GM23248 (cell line): ENCODE data around the gene ITGB1BP1. TPM values are rescaled to one million over a fixed set of nuclear protein-coding genes. Genes with fewer than 3 reads are reported as not detected.
A peak's percentile ranks its signal among the peaks of the same experiment; 100 is the strongest.

Experiments
- DNase-seq: peaks from one replicate; pipeline ENCODE4 v3.0.0-alpha.2; 2015
- H2AFZ ChIP-seq: fragments of 200-600 bp; sonication (generic); 2 replicates; pipeline ENCODE4 v1.6.1; 2016; ENCODE audit warnings: antibody characterized with exemption
- H3F3A ChIP-seq: fragments of 200-600 bp; sonication (generic); 2 replicates; pipeline ENCODE4 v1.6.1; 2016; ENCODE audit warnings: mild to moderate bottlenecking, antibody characterized with exemption, mixed run types; ENCODE audit not compliant: insufficient read depth
- H3K27ac ChIP-seq: fragments of 200-600 bp; sonication (generic); 2 replicates; pipeline ENCODE4 v1.5.1; 2016; ENCODE audit warnings: mild to moderate bottlenecking
- H3K27me3 ChIP-seq: fragments of 200-600 bp; sonication (generic); replicated peaks from 2 replicates; pipeline ENCODE4 v1.6.1; 2016; ENCODE audit warnings: mild to moderate bottlenecking; ENCODE audit not compliant: insufficient read depth
- H3K36me3 ChIP-seq: fragments of 200-600 bp; sonication (generic); 2 replicates; pipeline ENCODE4 v1.6.1; 2016; ENCODE audit warnings: low read depth, mild to moderate bottlenecking
- H3K4me1 ChIP-seq: fragments of 200-600 bp; sonication (generic); 2 replicates; pipeline ENCODE4 v1.6.1; 2016; ENCODE audit warnings: mild to moderate bottlenecking; ENCODE audit not compliant: insufficient read depth
- H3K4me2 ChIP-seq: fragments of 200-600 bp; sonication (generic); one replicate; pipeline ENCODE4 v1.6.1; 2016; ENCODE audit warnings: mild to moderate bottlenecking; ENCODE audit not compliant: unreplicated experiment
- H3K4me3 ChIP-seq: fragments of 200-600 bp; sonication (generic); 2 replicates; pipeline ENCODE4 v1.5.1; 2016; ENCODE audit warnings: mild to moderate bottlenecking
- H3K79me2 ChIP-seq: fragments of 200-600 bp; sonication (generic); 2 replicates; pipeline ENCODE4 v1.6.1; 2016; ENCODE audit warnings: mild to moderate bottlenecking; ENCODE audit not compliant: insufficient read depth
- H3K9ac ChIP-seq: fragments of 200-600 bp; sonication (generic); 2 replicates; pipeline ENCODE4 v1.6.1; 2016; ENCODE audit warnings: mild to moderate bottlenecking
- H3K9me2 ChIP-seq: fragments of 200-600 bp; sonication (generic); 2 replicates; pipeline ENCODE4 v1.6.1; 2016; ENCODE audit warnings: mixed run types, mild to moderate bottlenecking, moderate library complexity; ENCODE audit not compliant: insufficient read depth
- H3K9me3 ChIP-seq: fragments of 200-600 bp; sonication (generic); one replicate; pipeline ENCODE4 v1.6.1; 2017; ENCODE audit warnings: low read depth
- H4K20me1 ChIP-seq: fragments of 200-600 bp; sonication (generic); 2 replicates; pipeline ENCODE4 v1.6.0; 2016; ENCODE audit not compliant: insufficient read depth
- EZH2 ChIP-seq: fragments of 200-600 bp; sonication (generic); IDR thresholded peaks from 2 replicates; pipeline ENCODE4 v1.6.1; 2018; ENCODE audit warnings: antibody characterized with exemption, mild to moderate bottlenecking; ENCODE audit not compliant: insufficient read depth, poor library complexity, severe bottlenecking
- EZH2phosphoT487 ChIP-seq: fragments of 200-600 bp; sonication (generic); IDR thresholded peaks from 2 replicates; pipeline ENCODE4 v1.6.1; 2018; ENCODE audit warnings: antibody characterized with exemption, moderate library complexity, mild to moderate bottlenecking, low read depth; ENCODE audit not compliant: insufficient read depth
- WGBS, 2 experiments: methylation state at CpG; one replicate each; pipeline ENCODE4 v1.1.6; 2015 to 2017; ENCODE audit warnings: low lambda C conversion rate in 2 of 2, low coverage in 1 of 2; ENCODE audit errors: missing lambda C conversion rate in 2 of 2; 5-methylcytosine and 5-hydroxymethylcytosine counted together
- in situ Hi-C: fragments of 300-500 bp; cut with MboI; formaldehyde crosslinking; loops from 2 replicates; pipeline ENCODE4 v1.15.0; 2020
- polyA plus RNA-seq: library from polyadenylated mRNA; unstranded; fragments of >200 nt; fragmentation: Nextera tagmentation; extraction: Ambion mirVana; gene quantifications from 2 replicates; pipeline ENCODE4 v1.2.1, GENCODE V29; 2016
- total RNA-seq: library from RNA; depleted of rRNA; stranded (reverse); fragments of >200 nt; shearing (Covaris generic); gene quantifications from 2 replicates; pipeline ENCODE4 v1.2.3, GENCODE V29; 2014

Gene ITGB1BP1
- total and polyA plus RNA-seq, 2 experiments from 2014 or later = 39.0 to 289 TPM

DNA sequence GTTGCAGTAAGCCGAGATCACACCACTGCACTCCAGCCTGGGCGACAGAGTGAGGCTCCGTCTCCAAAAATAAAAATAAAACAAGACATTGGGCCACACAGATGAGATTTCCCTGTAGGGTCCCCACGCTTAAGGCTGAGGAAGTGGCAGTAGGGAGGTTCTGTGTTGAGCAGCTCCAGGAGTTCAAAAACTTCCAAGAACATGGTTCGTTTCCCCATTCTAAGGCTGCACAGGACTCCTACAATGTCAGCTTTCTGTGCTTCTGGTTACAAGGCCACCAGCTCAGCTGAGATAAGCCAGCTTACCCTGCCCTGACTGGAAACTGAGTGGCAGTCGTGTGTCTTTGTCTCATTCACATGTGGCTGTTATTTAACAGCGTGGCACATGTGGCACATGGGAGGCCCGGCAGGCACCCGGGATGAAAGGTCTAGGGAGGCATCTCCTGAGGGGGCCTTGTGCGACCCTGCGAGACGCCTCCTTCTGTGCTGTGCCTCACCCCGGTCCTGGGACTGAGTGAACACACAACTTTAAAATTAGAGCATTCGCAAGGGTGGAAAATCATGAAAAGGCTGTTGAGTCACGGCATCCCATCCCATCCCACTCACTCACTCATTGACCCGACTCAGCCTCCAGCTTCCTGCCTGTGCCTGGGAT lies 7.7 kb downstream of the ITGB1BP1 start:
- Histone ChIP-seq H2AFZ (no peak overlapping the region), H3K4me1 (peaks cover 9% of the 10 kb centered on the region; the same call in 1 of the 2 replicates), H3K27me3 (no peaks in the 10 kb centered on the region), H3F3A (0 out of 2 replicates have a peak, but pooled peaks cover 6% of the 10 kb centered on the region), H3K9ac (no peak overlapping the region), H3K36me3 (peaks cover 26% of the 10 kb centered on the region), H3K4me3 (no peak overlapping the region), H4K20me1 (no peaks in the 10 kb centered on the region), H3K79me2 (peaks cover 95% of the 10 kb centered on the region), H3K4me2 (no peak overlapping the region), H3K9me2 (no peaks in the 10 kb centered on the region), H3K27ac (peak overlapping the region; percentile 55), H3K9me3 (no peaks in the 10 kb centered on the region)
- 62 to 69% methylated on average over 16 of the region's 16 CpGs for WGBS, 2 experiments
- peak; percentile 58 for DNase-seq
- in situ Hi-C loops = no loop called here
- TF ChIP-seq EZH2phosphoT487 (no peak), EZH2 (no peak)

DNA sequence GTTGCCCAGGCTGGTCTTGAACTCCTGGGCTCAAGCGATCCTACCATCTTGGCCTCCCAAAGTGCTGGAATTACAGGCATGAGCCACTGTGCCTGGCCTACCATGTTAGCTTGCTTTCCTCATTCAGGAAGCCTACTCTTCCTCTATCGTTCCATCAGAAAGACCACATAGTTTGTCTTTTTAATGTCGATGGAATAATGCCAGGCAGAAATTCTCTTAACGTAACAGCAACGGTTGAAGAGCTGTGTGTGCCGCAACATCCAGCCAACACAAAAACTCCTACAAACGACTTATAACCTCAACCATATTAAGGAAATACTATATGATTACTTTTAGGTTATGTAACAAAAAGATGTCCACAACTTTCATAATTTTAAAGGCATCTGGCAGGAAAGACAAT lies 10.5 kb downstream of the ITGB1BP1 start:
- Histone ChIP-seq H2AFZ (no peak overlapping the region), H3K4me3 (no peak overlapping the region), H3K9ac (no peak overlapping the region), H3K79me2 (peaks cover 75% of the 10 kb centered on the region), H3K9me2 (no peaks in the 10 kb centered on the region), H4K20me1 (no peaks in the 10 kb centered on the region), H3K36me3 (peaks cover 38% of the 10 kb centered on the region), H3F3A (peaks cover 30% of the 10 kb centered on the region; the same call in 1 of the 2 replicates), H3K27ac (no peak overlapping the region), H3K9me3 (no peaks in the 10 kb centered on the region), H3K4me2 (no peak overlapping the region), H3K4me1 (peaks cover 9% of the 10 kb centered on the region; the same call in 1 of the 2 replicates), H3K27me3 (no peaks in the 10 kb centered on the region)
- DNase-seq = no peak
- WGBS, 2 experiments = 87% methylated on average over 7 of the region's 7 CpGs
- in situ Hi-C loops = no loop called here
- TF ChIP-seq EZH2phosphoT487 (no peak), EZH2 (no peak)

DNA sequence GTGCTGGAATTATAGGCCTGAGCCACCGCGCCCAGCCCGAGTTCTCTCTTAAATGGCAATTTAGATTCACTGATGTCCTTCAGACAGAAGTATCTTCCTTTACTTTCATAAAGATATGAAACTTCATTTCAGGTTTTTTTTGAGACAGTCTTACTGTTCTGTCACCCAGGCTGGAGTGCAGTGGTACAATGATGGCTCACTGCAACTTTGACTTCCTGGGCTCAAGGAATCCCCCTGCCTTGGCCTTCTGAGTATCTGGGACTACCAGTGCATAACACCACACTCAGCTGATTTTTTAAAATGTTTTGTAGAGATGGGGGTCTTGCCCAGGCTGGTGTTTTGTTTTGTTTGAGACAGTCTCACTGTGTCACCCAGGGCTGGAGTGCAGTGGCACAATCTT lies 13.2 kb downstream of the ITGB1BP1 start:
- Histone ChIP-seq H3K9me2 (no peaks in the 10 kb centered on the region), H4K20me1 (no peaks in the 10 kb centered on the region), H3K4me1 (no peaks in the 10 kb centered on the region), H3K27ac (no peak overlapping the region), H3K79me2 (peaks cover 60% of the 10 kb centered on the region), H3F3A (peaks cover 42% of the 10 kb centered on the region), H2AFZ (no peak overlapping the region), H3K36me3 (peaks cover 53% of the 10 kb centered on the region), H3K4me3 (no peak overlapping the region), H3K4me2 (no peak overlapping the region), H3K9me3 (no peaks in the 10 kb centered on the region), H3K9ac (no peak overlapping the region), H3K27me3 (no peaks in the 10 kb centered on the region)
- in situ Hi-C loops = no loop called here
- no peak for TF ChIP-seq EZH2phosphoT487
- no peak for TF ChIP-seq EZH2
- DNase-seq = no peak
- 98% methylated on average over 3 of the region's 3 CpGs for WGBS, 2 experiments

DNA sequence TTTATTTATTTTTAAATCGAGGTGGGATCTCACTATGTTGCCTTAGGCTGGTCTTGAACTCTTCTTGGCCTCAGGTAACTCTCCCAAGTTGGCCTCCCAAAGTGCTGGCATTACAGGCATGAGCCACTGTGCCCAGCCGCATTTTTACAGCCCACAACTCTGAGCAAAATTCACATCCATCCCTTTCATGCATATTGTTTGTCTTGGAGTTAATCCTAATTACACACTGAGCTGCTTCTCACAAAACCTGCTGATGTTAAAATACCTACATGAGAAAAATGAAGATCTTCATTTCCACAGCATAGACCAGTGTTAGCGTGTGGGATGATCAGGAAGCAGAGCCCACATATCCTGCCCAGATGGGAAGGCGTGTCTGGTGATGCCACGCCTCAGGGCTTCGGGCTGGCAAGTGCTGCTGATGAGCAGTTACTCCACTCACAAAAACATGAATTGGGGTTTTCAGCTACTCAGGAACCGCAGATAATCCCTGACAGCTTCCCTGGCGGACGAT lies 14.6 kb downstream of the ITGB1BP1 start:
- in situ Hi-C loops = no loop called here
- Histone ChIP-seq H3F3A (peaks cover 50% of the 10 kb centered on the region), H4K20me1 (no peaks in the 10 kb centered on the region), H3K4me2 (no peak overlapping the region), H3K27me3 (no peaks in the 10 kb centered on the region), H3K36me3 (peaks cover 61% of the 10 kb centered on the region), H3K79me2 (peaks cover 53% of the 10 kb centered on the region), H3K9ac (no peak overlapping the region), H2AFZ (no peak overlapping the region), H3K9me3 (no peaks in the 10 kb centered on the region), H3K9me2 (no peaks in the 10 kb centered on the region), H3K4me3 (no peak overlapping the region), H3K27ac (no peak overlapping the region), H3K4me1 (peaks cover 7% of the 10 kb centered on the region; the same call in 1 of the 2 replicates)
- TF ChIP-seq EZH2 = no peak
- TF ChIP-seq EZH2phosphoT487 = no peak
- 92 to 93% methylated on average over 9 of the region's 9 CpGs for WGBS, 2 experiments
- no peak for DNase-seq
